Activated effector memory CD4-positive, alpha-beta T cell treated with anti-CD3 and anti-CD28 coated beads, Interleukin-2, amount 50 U/mL, for 16 hours (primary cell): ENCODE data around the gene SH2D5.

Experiments
- DNase-seq: peaks from one replicate; pipeline ENCODE4 v3.0.0-alpha.2; 2020

The SH2D5 gene

GRCh38 chr1:20711285-20712214 lies 21.0 kb downstream of the SH2D5 start:
- DNase-seq = no peak

- DNase-seq = no peak
These were observed 21.8 kb downstream of the SH2D5 start for GRCh38 chr1:20710469-20711284.

- no peak for DNase-seq
These were observed 22.6 kb downstream of the SH2D5 start for GRCh38 chr1:20709868-20710267.

GRCh38 chr1:20708891-20709290 lies 23.6 kb downstream of the SH2D5 start:
- DNase-seq = no peak

- no peak for DNase-seq
These were observed 24.4 kb downstream of the SH2D5 start for GRCh38 chr1:20708057-20708456.

GRCh38 chr1:20706841-20707240 lies 25.7 kb downstream of the SH2D5 start:
- no peak for DNase-seq

GRCh38 chr1:20705203-20705755 lies 27.2 kb downstream of the SH2D5 start:
- DNase-seq = no peak

- no peak for DNase-seq
These were observed 27.9 kb downstream of the SH2D5 start for GRCh38 chr1:20704390-20705202.

- no peak for DNase-seq
These were observed 29.3 kb downstream of the SH2D5 start for GRCh38 chr1:20703124-20703756.

GRCh38 chr1:20702416-20702815 lies 30.1 kb downstream of the SH2D5 start:
- DNase-seq = no peak

- no peak for DNase-seq
These were observed 30.7 kb downstream of the SH2D5 start for GRCh38 chr1:20701847-20702246.

- DNase-seq = no peak
These were observed 31.1 kb downstream of the SH2D5 start for GRCh38 chr1:20701446-20701845.

- DNase-seq = no peak
These were observed 31.8 kb downstream of the SH2D5 start for GRCh38 chr1:20700636-20701215.

GRCh38 chr1:20699558-20699957 lies 32.9 kb downstream of the SH2D5 start:
- DNase-seq = no peak

GRCh38 chr1:20698195-20698910 lies 34.1 kb downstream of the SH2D5 start:
- no peak for DNase-seq

GRCh38 chr1:20697563-20697962 lies 34.9 kb downstream of the SH2D5 start:
- DNase-seq = no peak

- DNase-seq = peak; percentile 88
These were observed 35.8 kb downstream of the SH2D5 start for GRCh38 chr1:20696397-20697333.

GRCh38 chr1:20695515-20695914 lies 37.0 kb downstream of the SH2D5 start:
- DNase-seq = no peak

- no peak for DNase-seq
These were observed 38.9 kb downstream of the SH2D5 start for GRCh38 chr1:20693623-20694022.

- DNase-seq = no peak
These were observed 40.6 kb downstream of the SH2D5 start for GRCh38 chr1:20691872-20692271.
